Fibroblast of lung (primary cell): ENCODE measurements around the gene TLNRD1. TPM values are rescaled to one million over a fixed set of nuclear protein-coding genes. Genes with fewer than 3 reads are reported as not detected.

ENCODE experiments used
- DNase-seq, 2 donors: peaks; one replicate each; pipeline versions ENCODE4 v3.0.0 to v3.0.0-alpha.2; 2010; ENCODE audit warnings: low read depth in 2 of 2
- H2AFZ ChIP-seq: 2 replicates; pipeline ENCODE4 v1.5.1; 2012; ENCODE audit warnings: low read length, control low read depth, inconsistent platforms
- H3K27ac ChIP-seq: 2 replicates; pipeline ENCODE4 v1.5.1; 2011; ENCODE audit warnings: low read length, control low read depth; ENCODE audit not compliant: insufficient read depth
- H3K27me3 ChIP-seq: 2 replicates; pipeline ENCODE4 v1.5.1; 2011; ENCODE audit warnings: mild to moderate bottlenecking, low read length; ENCODE audit not compliant: control insufficient read depth, insufficient read depth
- H3K36me3 ChIP-seq: 2 replicates; pipeline ENCODE4 v1.5.1; 2011; ENCODE audit warnings: low read length; ENCODE audit not compliant: control insufficient read depth, insufficient read depth
- H3K4me1 ChIP-seq: 2 replicates; pipeline ENCODE4 v1.5.1; 2011; ENCODE audit warnings: low read length; ENCODE audit not compliant: control insufficient read depth, insufficient read depth; ENCODE audit errors: extremely low read depth
- H3K4me2 ChIP-seq: 2 replicates; pipeline ENCODE4 v1.5.1; 2011; ENCODE audit warnings: low read length, control low read depth; ENCODE audit not compliant: insufficient read depth; ENCODE audit errors: extremely low read depth
- H3K4me3 ChIP-seq, 4 experiments: fragments of 200-600 bp in 1 of 4; sonication (generic) in 1 of 4; replicated peaks in 1 of 4; 2 replicates each; pipeline ENCODE4 v1.5.1; 2011 to 2016; ENCODE audit warnings: low read length in 4 of 4, low read depth in 3 of 4, mild to moderate bottlenecking in 3 of 4, control low read depth in 2 of 4, inconsistent platforms in 1 of 4, mixed read lengths in 1 of 4; ENCODE audit not compliant: insufficient read depth in 1 of 4; ENCODE audit errors: control extremely low read depth in 1 of 4
- H3K79me2 ChIP-seq: 2 replicates; pipeline ENCODE4 v1.5.1; 2012; ENCODE audit warnings: mild to moderate bottlenecking, low read length, inconsistent platforms; ENCODE audit not compliant: control insufficient read depth, insufficient read depth
- H3K9ac ChIP-seq: 2 replicates; pipeline ENCODE4 v1.5.1; 2011; ENCODE audit warnings: mild to moderate bottlenecking, low read length, control low read depth; ENCODE audit not compliant: insufficient read depth
- H3K9me3 ChIP-seq: 2 replicates; pipeline ENCODE4 v1.5.1; 2012; ENCODE audit warnings: low read depth, low read length; ENCODE audit not compliant: control insufficient read depth, insufficient read depth
- H4K20me1 ChIP-seq: 2 replicates; pipeline ENCODE4 v1.5.1; 2011; ENCODE audit warnings: low read length; ENCODE audit not compliant: control insufficient read depth, insufficient read depth; ENCODE audit errors: extremely low read depth
- CTCF ChIP-seq, 2 donors: IDR thresholded peaks in 1 of 2; conservative IDR thresholded peaks in 1 of 2; 1 replicate in 1 of 2; 2 replicates in 1 of 2; pipeline ENCODE4 v1.5.1; 2011 to 2012; ENCODE audit warnings: low read length in 2 of 2, control low read depth in 1 of 2, inconsistent platforms in 1 of 2, low read depth in 1 of 2, mild to moderate bottlenecking in 1 of 2
- EZH2 ChIP-seq: IDR thresholded peaks from 2 replicates; pipeline ENCODE4 v1.5.1; 2012; ENCODE audit warnings: low read length, control low read depth, mild to moderate bottlenecking; ENCODE audit errors: missing control alignments
- polyA plus RNA-seq, 2 donors: library from polyadenylated mRNA; depleted of rRNA in 1 of 2; stranded (reverse) in 1 of 2; unstranded in 1 of 2; fragments of >200 nt; gene quantifications; 2 replicates each; pipeline ENCODE4 v1.2.1, GENCODE V29; 2011 to 2012; ENCODE audit warnings: missing spikeins in 1 of 2
- total RNA-seq: library from RNA; depleted of rRNA; stranded (reverse); fragments of >200 nt; gene quantifications from 2 replicates; pipeline ENCODE4 v1.2.1, GENCODE V29; 2014

The TLNRD1 gene
- total and polyA plus RNA-seq, 2 donors (not counting 1 experiment from before 2014, with no cell fraction given) = 3.3 to 4.3 TPM

DNA sequence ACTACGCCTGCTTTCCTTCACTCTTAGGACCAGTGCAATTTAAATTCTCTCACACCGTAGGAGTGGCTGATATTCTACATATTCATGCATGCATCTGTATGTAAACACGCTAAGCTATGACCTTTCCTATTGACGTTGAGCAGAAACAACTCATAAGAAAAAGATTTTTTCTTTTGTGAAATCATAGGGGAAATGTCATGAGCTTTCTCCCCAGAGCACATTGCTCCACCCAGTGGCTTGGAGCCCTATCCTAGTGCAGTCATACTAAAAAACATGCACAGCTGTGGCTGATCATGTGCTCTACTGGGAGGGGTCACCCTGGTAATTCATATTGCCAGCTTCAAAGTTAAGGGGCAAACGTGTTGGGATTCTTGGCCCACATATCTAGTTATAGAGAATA is 9.3 kb upstream of the TLNRD1 start:
- peak overlapping the region; percentile 91 for H3K27ac ChIP-seq
- H4K20me1 ChIP-seq = no peaks in the 10 kb centered on the region
- no peaks in the 10 kb centered on the region for H3K27me3 ChIP-seq
- TF ChIP-seq EZH2 (no peak), CTCF (conservative IDR thresholded peaks at IDR 0.05 in 1 of 2, IDR thresholded peaks at IDR 0.05 in 1 of 2; ENCODE audit: low read depth in 1 of 2, low read length in 2 of 2) (peak in 1 of 2 donors; percentile 17)
- no peaks in the 10 kb centered on the region for H3K36me3 ChIP-seq
- peaks cover 9% of the 10 kb centered on the region for H3K4me1 ChIP-seq
- no peaks in the 10 kb centered on the region for H3K9me3 ChIP-seq
- no peak overlapping the region for H2AFZ ChIP-seq
- no peak overlapping the region for H3K9ac ChIP-seq
- no peak overlapping the region for H3K4me2 ChIP-seq
- H3K79me2 ChIP-seq = peaks cover 29% of the 10 kb centered on the region
- H3K4me3 ChIP-seq = no peak overlapping the region
- DNase-seq = peak; percentile 24 to 92

GRCh38 chr15:80992006-80992405 is 8.7 kb upstream of the TLNRD1 start:
- peaks cover 23% of the 10 kb centered on the region for H3K79me2 ChIP-seq
- H3K4me2 ChIP-seq = no peak overlapping the region
- no peaks in the 10 kb centered on the region for H3K27me3 ChIP-seq
- H3K4me3 ChIP-seq = no peak overlapping the region
- H3K27ac ChIP-seq = no peak overlapping the region
- peaks cover 9% of the 10 kb centered on the region for H3K4me1 ChIP-seq
- no peaks in the 10 kb centered on the region for H3K36me3 ChIP-seq
- no peak overlapping the region for H2AFZ ChIP-seq
- no peaks in the 10 kb centered on the region for H4K20me1 ChIP-seq
- H3K9me3 ChIP-seq = no peaks in the 10 kb centered on the region
- DNase-seq = no peak
- no peak overlapping the region for H3K9ac ChIP-seq
- TF ChIP-seq CTCF (conservative IDR thresholded peaks at IDR 0.05 in 1 of 2, IDR thresholded peaks at IDR 0.05 in 1 of 2; ENCODE audit: low read depth in 1 of 2, low read length in 2 of 2) (no peak), EZH2 (no peak)

DNA sequence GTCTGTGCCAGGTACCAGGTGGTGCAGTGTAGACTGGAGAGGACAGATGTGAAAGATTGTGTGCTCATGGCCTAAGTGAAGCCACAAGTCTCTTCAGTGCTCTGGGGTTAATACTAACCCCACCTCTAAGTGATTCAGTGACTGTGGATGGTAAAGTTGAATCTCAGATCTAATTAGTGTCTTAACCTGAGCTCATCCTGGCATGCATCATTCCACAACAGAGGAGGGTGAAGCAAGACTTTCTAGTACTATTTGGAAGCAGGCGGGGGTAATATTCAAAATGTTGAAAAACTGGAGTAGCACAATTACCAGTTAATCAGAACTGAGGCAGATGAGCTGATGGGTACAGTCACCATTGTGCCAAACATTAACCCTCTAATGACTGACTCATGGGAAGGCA is 8.3 kb upstream of the TLNRD1 start:
- H3K79me2 ChIP-seq = peaks cover 20% of the 10 kb centered on the region
- H3K27ac ChIP-seq = no peak overlapping the region
- H3K36me3 ChIP-seq = no peaks in the 10 kb centered on the region

More for the DNA sequence above, 8.3 kb upstream of the TLNRD1 start:
- no peak overlapping the region for H3K4me2 ChIP-seq
- no peaks in the 10 kb centered on the region for H4K20me1 ChIP-seq
- TF ChIP-seq EZH2 (no peak), CTCF (conservative IDR thresholded peaks at IDR 0.05 in 1 of 2, IDR thresholded peaks at IDR 0.05 in 1 of 2; ENCODE audit: low read depth in 1 of 2, low read length in 2 of 2) (no peak)
- DNase-seq = no peak
- H3K9me3 ChIP-seq = no peaks in the 10 kb centered on the region
- H3K4me1 ChIP-seq = peaks cover 9% of the 10 kb centered on the region
- no peak overlapping the region for H3K9ac ChIP-seq
- no peak overlapping the region for H3K4me3 ChIP-seq
- H3K27me3 ChIP-seq = no peaks in the 10 kb centered on the region
- no peak overlapping the region for H2AFZ ChIP-seq
